Measurements from ENCODE around the gene AGT. TPM values are rescaled to one million over a fixed set of nuclear protein-coding genes. Genes with fewer than 3 reads are reported as not detected.

The AGT gene
- total RNA-seq, 2 donors from 2014 or later, result not detected

DNA sequence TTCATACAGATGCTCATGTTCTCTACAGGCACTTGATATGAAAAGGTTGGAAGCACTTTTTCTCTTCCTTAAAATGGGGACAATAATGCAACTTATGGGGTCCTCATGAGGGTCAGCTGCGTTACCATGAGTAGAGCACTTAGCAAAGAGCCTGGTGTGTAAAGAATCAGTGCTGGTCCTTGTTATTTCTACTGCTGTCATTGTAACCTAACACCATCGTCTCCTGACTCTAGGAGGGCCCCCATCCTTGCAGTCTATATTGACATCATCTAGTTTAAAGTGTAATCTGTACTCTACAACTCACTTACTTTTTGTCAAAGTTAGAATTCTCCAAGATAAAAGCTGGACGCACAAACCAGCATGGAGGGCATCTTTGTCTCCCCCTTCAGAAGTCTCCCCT, 35.7 kb upstream of the AGT start:
- H3K9me3 Mint-ChIP-seq, result no peaks in the 10 kb centered on the region
- H3K4me3 Mint-ChIP-seq, result no peak overlapping the region
- no peaks in the 10 kb centered on the region for H3K4me1 Mint-ChIP-seq
- ATAC-seq (replicated peaks), result no peak
- H3K36me3 Mint-ChIP-seq (ENCODE audit: low read depth), result no peaks in the 10 kb centered on the region
- H3K27ac Mint-ChIP-seq, result no peak overlapping the region
- peaks cover 11% of the 10 kb centered on the region for H3K27me3 Mint-ChIP-seq

DNA sequence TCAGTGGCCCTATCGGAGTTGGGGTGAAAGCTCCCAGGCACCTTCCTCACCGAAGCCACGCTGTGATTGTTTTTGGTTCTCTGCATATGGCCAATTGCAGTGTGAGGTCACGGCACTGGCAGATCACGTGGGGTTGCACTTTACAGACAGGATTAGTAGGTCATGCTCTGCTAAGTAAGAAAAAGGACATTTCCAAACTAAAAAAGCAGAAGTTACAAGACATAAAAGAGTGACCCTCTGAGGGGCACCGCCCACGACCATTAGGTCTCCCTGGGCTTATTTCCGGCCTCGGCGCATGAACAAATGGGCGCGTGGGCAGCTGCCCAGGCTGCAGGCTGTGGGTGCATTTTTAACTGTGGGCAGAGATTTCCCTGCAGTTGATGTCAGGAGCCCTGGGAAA, 35.2 kb upstream of the AGT start:
- Mint-ChIP-seq H3K36me3 (ENCODE audit: low read depth) (no peaks in the 10 kb centered on the region), H3K27ac (no peak overlapping the region), H3K4me1 (no peaks in the 10 kb centered on the region), H3K27me3 (peaks cover 11% of the 10 kb centered on the region), H3K4me3 (no peak overlapping the region), H3K9me3 (no peaks in the 10 kb centered on the region)
- no peak for ATAC-seq (replicated peaks)

DNA sequence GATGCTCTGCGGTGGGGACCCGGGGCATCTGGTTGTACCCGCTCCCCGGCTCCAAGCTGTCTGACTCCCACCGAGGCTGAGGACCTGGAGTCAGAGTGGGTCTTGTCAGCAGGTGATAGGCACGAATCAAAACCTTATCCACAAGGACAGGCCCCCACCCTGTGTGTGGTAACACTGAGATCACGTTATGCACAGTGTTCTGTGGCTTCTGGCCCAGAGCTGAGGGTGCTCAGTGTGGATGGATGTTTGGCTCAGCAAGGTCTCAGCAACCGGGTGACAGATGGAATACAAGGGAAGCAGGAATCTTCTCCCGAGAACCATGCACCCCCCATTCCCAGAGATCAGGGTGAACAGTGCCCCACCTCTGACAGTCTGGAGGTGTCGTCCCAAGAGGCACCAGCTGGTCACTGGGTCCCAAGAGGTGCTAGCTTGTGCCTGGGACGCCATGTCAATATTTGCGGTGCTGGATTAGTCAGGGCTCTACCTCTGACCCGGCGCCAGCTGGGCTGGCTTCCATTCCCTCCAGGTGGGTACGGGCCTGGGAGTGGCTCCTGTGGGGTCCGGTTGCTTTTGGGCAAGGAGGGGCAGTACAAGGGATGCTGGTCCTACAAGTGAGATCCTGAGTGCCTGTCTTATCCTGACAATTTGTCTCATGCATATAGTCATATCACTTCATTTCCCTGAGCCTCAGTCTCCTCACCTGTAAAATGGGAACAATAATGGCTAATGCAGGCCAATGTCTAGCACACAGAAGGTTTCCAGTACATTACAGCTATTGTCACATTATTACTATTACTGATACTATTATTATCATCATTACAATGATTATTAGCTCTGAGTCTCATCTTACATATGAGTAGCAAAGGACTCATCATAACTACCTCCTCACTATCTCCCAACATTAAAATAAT, 34.2 kb upstream of the AGT start:
- Mint-ChIP-seq H3K27ac (no peak overlapping the region), H3K9me3 (no peaks in the 10 kb centered on the region), H3K27me3 (peaks cover 14% of the 10 kb centered on the region), H3K36me3 (ENCODE audit: low read depth) (no peaks in the 10 kb centered on the region), H3K4me1 (no peaks in the 10 kb centered on the region), H3K4me3 (no peak overlapping the region)
- ATAC-seq (replicated peaks), result no peak

DNA sequence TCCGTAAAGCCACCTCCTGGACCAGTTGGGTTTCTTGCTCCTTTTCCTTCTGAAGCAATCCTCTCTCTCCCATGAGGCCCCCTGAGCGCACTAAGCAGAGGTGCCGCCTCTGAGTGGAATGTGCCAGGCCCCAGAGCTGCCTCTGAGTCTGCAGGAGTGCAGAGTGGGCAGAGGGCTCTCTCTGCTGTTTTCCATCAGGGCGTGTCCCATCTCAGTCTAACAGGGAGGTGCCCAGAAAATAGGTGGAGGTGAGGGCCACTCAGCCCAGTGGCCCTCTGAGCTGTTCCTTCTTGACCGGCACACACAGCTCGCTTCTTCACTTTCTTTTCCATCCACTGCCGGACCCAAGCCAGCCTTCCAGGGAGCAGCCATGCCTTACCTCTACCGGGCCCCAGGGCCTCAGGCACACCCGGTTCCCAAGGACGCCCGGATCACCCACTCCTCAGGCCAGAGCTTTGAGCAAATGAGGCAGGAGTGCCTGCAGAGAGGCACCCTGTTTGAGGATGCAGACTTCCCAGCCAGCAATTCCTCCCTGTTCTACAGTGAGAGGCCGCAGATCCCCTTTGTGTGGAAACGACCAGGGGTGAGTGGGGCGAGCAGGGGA, 33.3 kb upstream of the AGT start, which contains the start of gene CAPN9:
Gene CAPN9, plus strand, starts transcription at position 262 of the 604 bp plus-strand sequence. Its CDS starts 109 bp downstream, at position 371.
- Mint-ChIP-seq H3K27me3 (peaks cover 16% of the 10 kb centered on the region), H3K4me3 (no peak within 1 kb of the TSS), H3K36me3 (ENCODE audit: low read depth) (no peaks in the 10 kb centered on the region), H3K27ac (no peak within 1 kb of the TSS), H3K9me3 (no peaks in the 10 kb centered on the region), H3K4me1 (no peaks in the 10 kb centered on the region)
- no peak for ATAC-seq (replicated peaks)

DNA sequence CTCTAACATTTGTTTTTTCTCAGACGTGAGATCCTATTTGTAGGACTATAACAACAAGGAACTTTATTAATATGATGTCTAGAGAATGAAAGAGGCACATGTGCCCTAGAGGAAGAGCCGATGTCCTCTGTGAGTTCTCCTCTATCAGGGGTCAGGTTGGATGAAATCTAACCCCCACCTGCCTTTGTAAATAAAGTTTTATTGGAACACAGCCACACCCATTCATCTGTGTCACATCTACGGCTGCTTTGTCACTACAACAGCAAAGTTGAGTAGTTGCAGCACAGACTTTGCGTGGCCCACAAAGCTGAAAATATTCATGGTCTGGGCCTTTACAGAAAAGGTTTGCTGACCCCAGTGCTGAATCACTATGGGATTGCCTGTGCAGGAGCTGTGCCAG, 32.7 kb upstream of the AGT start:
- no peaks in the 10 kb centered on the region for H3K4me1 Mint-ChIP-seq
- H3K27me3 Mint-ChIP-seq, result peaks cover 16% of the 10 kb centered on the region
- ATAC-seq (replicated peaks), result no peak
- H3K4me3 Mint-ChIP-seq, result no peak overlapping the region
- H3K27ac Mint-ChIP-seq, result no peak overlapping the region
- H3K36me3 Mint-ChIP-seq (ENCODE audit: low read depth), result no peaks in the 10 kb centered on the region
- no peaks in the 10 kb centered on the region for H3K9me3 Mint-ChIP-seq

DNA sequence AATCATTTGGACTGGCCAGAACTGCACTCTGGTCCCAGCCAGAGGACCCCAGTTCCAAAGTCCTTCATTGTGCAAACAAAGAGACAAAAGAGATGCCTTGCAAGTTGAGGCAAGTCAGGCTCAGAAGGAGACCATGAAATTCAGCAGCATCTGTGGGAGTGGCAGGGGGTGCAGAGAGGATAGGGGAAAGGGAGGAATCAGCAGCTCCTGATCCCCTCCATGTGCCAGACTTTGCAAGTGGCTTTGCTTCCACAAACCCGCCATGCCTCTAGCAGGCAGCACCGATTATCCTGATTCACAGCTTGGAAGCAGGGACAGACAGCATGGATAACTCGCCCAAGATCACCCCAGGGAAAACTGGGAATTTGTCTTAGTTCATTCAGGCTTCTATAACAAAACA, 31.1 kb upstream of the AGT start:
- no peaks in the 10 kb centered on the region for H3K4me1 Mint-ChIP-seq
- H3K9me3 Mint-ChIP-seq, result no peaks in the 10 kb centered on the region
- ATAC-seq (replicated peaks), result no peak

DNA sequence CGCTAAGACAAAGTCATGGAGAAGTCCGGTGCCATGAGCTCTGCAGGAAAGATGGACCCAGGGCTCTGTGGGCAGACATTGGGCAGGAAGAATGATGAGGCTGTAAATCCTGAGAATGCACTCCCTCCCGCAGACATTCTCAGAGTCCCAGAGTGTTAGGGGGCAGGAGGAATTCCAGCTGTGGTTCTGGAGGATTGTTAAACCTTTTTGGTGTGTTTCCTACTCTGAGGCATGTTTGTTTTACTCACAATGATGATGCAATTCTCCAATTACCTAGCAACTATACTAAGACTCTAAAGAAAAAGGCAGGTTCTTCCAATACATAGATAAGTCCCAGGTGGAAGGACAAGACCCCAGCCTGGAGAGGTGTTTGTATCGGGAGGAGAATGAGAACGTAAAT, 30.5 kb upstream of the AGT start:
- Mint-ChIP-seq H3K27ac (no peak overlapping the region), H3K4me1 (no peaks in the 10 kb centered on the region), H3K4me3 (no peak overlapping the region), H3K9me3 (no peaks in the 10 kb centered on the region), H3K36me3 (ENCODE audit: low read depth) (no peaks in the 10 kb centered on the region), H3K27me3 (peaks cover 15% of the 10 kb centered on the region)
- no peak for ATAC-seq (replicated peaks)

More for the DNA sequence above, 31.1 kb upstream of the AGT start:
- H3K27ac Mint-ChIP-seq, result no peak overlapping the region
- H3K27me3 Mint-ChIP-seq, result peaks cover 17% of the 10 kb centered on the region
- H3K4me3 Mint-ChIP-seq, result no peak overlapping the region
- H3K36me3 Mint-ChIP-seq (ENCODE audit: low read depth), result no peaks in the 10 kb centered on the region

DNA sequence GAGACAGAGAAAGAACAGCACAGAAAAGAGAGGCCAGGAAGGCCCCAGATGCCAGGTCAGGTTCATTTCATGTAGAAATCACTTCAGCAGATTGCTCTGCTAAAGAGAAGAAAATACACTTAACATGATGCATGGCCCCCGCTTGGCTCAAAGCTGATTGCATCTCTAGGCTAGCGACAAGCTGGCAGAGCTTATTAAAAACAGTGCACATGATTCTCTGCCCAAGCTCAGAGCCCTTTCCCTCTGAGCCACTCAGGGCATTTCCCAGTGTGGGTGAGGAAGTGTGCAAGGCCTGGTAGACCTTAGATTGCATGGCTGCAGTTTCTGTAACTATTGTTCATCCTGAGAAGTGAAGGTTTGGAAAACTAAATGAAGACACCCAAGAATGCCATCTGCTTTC, 30.0 kb upstream of the AGT start:
- Mint-ChIP-seq H3K27ac (no peak overlapping the region), H3K9me3 (no peaks in the 10 kb centered on the region), H3K36me3 (ENCODE audit: low read depth) (no peaks in the 10 kb centered on the region), H3K4me3 (no peak overlapping the region), H3K27me3 (peaks cover 13% of the 10 kb centered on the region), H3K4me1 (no peaks in the 10 kb centered on the region)
- ATAC-seq (replicated peaks), result no peak

DNA sequence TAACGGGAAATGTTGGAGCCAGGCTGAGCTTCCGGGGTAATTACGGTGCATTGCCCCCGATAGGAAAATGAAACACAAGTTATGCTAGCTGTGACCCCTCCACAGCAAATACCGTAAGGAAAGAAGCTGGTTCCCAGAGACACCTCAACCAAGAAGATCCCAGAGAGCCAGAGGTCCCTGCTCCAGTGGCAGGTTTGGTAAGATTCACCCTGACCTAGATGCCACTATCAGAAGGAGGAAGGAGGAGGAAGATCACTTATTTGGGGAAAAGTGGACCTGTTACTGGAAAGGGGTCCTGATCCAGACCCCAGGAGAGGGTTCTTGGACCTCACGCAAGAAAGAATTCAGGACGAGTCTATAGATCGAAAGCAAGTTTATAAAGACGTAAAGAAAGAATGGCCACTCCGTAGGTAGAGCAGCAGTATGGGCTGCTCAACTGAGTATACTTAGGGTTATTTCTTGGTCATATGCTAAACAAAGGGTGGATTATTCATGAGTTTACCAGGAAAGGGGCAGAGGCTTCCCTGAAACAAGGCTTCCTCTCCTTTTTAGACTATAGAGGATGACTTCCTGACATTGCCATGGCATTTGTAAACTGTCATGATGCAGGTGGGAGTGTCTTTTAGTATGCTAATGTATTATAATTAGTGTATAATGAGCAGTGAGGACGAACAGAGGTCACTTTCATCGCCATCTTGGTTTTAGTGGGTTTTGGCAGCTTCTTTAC, 25.8 kb upstream of the AGT start:
- Mint-ChIP-seq H3K9me3 (no peaks in the 10 kb centered on the region), H3K27me3 (peaks cover 26% of the 10 kb centered on the region), H3K4me1 (no peaks in the 10 kb centered on the region), H3K27ac (no peak overlapping the region), H3K36me3 (ENCODE audit: low read depth) (no peaks in the 10 kb centered on the region), H3K4me3 (no peak overlapping the region)
- no peak for ATAC-seq (replicated peaks)

DNA sequence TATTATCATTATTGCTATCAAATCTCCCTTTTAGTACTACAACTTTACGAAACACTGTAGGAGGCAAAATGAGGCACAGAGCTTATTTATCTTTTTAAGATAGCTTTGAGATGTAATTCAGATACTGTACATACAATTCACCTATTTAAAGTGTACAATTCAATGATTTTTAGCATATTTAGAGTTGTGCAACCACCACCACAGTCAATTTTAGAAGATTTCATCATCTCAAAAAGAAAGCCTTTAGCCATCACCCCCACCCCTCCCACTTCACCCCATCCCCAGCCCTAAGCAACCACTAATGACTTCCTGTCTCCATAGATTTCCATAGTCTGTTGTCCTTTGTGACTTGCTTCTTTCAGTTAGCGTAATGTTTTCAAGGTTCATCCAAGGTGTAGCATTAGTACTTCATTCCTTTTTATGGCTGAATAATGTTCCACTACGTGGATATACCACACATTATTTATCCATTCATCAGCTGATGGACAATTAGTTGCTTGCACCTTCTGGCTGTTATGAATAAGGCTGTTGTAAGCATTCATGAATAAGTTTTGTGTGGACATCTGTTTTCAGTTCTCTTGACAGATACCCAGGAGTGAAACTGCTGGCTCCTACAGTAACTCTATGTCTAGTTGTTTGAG, 23.8 kb upstream of the AGT start:
- no peak overlapping the region for H3K27ac Mint-ChIP-seq
- no peak for ATAC-seq (replicated peaks)

DNA sequence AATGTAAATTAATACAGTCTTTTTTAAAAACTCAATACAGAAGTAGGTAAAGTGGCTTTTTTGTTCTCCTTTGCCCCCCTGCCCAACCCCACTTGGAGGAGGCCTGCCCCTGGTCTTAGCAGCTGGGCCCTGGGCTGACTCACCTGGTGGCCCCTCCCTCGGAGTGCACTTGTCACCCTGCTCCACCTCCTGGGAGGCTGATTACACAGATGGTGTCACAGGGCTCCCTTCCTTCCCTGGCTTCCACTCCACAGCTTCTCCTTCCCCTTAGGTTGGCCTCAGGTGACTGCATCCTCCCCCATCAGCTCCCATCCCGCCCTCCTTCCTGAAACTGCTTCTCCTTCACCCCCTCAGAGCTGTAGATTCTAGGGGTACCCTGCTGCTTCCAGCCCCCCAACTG, 21.5 kb upstream of the AGT start:
- Mint-ChIP-seq H3K4me1 (no peaks in the 10 kb centered on the region), H3K36me3 (ENCODE audit: low read depth) (no peaks in the 10 kb centered on the region), H3K9me3 (no peaks in the 10 kb centered on the region), H3K27ac (no peak overlapping the region), H3K4me3 (no peak overlapping the region), H3K27me3 (peaks cover 23% of the 10 kb centered on the region)
- ATAC-seq (replicated peaks), result no peak

More for the DNA sequence above, 23.8 kb upstream of the AGT start:
- Mint-ChIP-seq H3K27me3 (peaks cover 22% of the 10 kb centered on the region), H3K36me3 (ENCODE audit: low read depth) (no peaks in the 10 kb centered on the region), H3K4me3 (no peak overlapping the region), H3K9me3 (no peaks in the 10 kb centered on the region), H3K4me1 (no peaks in the 10 kb centered on the region)

DNA sequence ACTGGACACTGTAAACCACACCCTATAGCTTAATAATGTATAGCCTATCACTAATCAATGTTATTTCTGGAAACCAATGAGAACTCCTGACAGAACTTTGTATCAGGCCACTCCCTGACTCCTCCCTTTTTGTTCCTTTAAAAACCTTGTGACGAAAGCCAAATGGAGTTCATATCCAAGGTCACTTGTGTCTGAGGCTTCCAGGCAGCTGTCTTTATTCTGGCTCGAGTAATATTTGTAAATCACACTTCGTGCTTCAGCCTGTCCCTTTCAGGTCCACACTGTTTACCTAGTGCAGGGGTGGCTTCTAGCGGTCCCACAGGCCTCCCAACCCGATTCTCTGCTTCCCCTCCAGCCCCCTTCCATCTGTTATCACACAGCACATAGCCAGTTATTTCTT, 17.1 kb upstream of the AGT start:
- Mint-ChIP-seq H3K27ac (no peak overlapping the region), H3K36me3 (ENCODE audit: low read depth) (no peaks in the 10 kb centered on the region), H3K27me3 (peaks cover 13% of the 10 kb centered on the region), H3K4me1 (no peaks in the 10 kb centered on the region), H3K4me3 (no peak overlapping the region), H3K9me3 (no peaks in the 10 kb centered on the region)
- no peak for ATAC-seq (replicated peaks)

DNA sequence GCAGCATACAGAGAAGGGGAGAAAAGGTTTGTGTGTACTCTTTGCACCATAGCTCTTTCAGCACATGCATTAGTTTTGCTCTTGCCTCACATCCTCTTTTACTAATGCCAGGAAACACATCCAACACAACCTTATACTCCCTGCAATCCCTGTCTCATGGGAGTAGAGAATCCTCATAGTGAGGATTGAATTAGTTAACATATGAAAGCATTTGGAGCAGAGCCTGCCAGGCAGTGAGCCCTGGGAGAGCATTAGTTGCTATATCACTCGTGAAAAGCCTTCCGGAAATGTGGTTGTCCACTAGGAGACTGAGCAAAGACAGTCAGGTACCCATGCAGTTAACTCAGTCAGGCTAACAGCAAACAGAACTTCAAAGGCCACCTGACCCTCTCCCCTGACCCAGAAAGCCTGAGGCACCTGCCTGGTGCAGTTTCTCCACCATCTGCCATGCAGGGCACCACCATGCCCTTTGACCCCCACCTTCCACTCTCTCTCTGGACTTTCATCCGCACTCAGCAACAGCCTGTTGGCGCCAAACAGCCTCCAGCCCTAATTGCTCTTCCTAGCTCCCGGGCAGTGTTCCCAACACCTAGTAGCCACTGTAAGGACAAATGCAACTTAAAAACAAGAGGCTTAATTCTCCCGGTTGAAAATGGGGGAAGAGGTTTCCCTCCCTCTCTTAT, 14.9 kb upstream of the AGT start:
- no peaks in the 10 kb centered on the region for H3K4me1 Mint-ChIP-seq
- no peak overlapping the region for H3K4me3 Mint-ChIP-seq
- H3K27ac Mint-ChIP-seq, result no peak overlapping the region
- ATAC-seq (replicated peaks), result no peak
- H3K36me3 Mint-ChIP-seq (ENCODE audit: low read depth), result no peaks in the 10 kb centered on the region
- H3K9me3 Mint-ChIP-seq, result no peaks in the 10 kb centered on the region
- H3K27me3 Mint-ChIP-seq, result peaks cover 12% of the 10 kb centered on the region
